COLO668 (cell line): ENCODE measurements around the gene SEC31A.
"Not testable (repeated sequence)": the region's sequence is repeated elsewhere in the genome, so short reads cannot be mapped to it uniquely, and the experiment has no call there.

Experiments used
- DNase-seq: peaks from one replicate; lab custom pipeline; 2025; ENCODE audit not compliant: unreplicated experiment; lab: John Stamatoyannopoulos, UW

Gene SEC31A, protein sequence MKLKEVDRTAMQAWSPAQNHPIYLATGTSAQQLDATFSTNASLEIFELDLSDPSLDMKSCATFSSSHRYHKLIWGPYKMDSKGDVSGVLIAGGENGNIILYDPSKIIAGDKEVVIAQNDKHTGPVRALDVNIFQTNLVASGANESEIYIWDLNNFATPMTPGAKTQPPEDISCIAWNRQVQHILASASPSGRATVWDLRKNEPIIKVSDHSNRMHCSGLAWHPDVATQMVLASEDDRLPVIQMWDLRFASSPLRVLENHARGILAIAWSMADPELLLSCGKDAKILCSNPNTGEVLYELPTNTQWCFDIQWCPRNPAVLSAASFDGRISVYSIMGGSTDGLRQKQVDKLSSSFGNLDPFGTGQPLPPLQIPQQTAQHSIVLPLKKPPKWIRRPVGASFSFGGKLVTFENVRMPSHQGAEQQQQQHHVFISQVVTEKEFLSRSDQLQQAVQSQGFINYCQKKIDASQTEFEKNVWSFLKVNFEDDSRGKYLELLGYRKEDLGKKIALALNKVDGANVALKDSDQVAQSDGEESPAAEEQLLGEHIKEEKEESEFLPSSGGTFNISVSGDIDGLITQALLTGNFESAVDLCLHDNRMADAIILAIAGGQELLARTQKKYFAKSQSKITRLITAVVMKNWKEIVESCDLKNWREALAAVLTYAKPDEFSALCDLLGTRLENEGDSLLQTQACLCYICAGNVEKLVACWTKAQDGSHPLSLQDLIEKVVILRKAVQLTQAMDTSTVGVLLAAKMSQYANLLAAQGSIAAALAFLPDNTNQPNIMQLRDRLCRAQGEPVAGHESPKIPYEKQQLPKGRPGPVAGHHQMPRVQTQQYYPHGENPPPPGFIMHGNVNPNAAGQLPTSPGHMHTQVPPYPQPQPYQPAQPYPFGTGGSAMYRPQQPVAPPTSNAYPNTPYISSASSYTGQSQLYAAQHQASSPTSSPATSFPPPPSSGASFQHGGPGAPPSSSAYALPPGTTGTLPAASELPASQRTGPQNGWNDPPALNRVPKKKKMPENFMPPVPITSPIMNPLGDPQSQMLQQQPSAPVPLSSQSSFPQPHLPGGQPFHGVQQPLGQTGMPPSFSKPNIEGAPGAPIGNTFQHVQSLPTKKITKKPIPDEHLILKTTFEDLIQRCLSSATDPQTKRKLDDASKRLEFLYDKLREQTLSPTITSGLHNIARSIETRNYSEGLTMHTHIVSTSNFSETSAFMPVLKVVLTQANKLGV

DNA sequence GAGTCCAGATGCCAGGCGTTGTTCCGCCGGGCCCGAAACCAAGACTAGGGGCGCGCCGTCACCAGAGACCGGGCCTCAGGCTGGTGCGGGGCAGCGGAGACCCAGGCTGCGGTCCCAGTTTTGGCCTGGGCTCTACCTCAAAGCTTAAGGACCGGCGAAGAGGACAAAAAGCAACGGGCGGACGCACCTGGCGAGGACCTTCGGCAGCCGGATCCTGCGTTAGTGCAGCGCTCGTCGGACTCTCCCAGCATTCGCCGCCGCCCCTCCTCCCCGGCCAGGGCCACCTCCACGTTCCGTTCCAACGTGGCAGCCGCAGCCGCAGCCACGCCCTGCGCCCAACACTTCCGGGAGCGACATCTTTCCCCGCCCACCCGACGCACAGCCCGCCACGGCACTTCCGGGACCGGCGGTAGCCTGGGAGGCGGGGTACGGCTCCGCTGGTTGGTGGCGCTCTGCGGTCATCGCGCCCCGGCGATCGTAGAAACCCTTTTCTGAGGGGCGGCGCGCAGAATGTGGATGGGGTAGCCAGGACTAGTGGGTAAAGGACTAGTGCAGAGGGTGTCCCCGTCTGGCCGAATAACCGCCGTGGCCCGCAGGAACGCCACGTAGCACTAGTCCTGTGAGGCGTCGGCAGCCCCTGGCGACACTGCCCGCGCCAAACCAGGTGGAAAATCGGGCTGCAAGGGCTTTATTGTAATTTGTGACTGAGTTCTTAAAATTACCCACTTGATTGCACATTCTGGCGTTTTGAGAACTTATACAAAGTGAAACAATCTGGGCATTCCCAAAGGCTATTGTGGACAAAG, at the start of gene SEC31A:
TSS of gene SEC31A (minus strand) at position 253 of the 806 bp plus-strand sequence. CDS start 9,217 bp downstream, outside the sequence.
- peak; percentile 97 for DNase-seq

DNA sequence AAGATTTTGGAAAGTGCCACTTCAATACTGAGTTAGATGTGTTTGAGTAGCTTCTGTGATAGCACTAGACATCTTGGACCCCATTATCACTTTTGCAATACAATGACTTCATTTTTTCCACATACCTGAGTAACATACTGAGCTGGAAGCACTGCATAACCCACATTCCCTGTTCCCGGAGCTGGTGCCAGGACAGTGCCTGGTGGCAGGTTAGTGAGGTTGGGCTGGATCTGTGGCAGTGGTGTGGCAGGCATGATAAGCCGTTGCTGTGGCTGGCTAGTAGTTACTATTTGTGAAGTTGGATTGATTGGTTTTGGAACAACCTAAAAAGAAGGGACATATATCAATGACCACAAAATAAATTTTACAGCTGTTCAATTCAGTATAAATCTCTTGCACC, 48.5 kb upstream of the SEC31A start:
- no peak for DNase-seq

DNA sequence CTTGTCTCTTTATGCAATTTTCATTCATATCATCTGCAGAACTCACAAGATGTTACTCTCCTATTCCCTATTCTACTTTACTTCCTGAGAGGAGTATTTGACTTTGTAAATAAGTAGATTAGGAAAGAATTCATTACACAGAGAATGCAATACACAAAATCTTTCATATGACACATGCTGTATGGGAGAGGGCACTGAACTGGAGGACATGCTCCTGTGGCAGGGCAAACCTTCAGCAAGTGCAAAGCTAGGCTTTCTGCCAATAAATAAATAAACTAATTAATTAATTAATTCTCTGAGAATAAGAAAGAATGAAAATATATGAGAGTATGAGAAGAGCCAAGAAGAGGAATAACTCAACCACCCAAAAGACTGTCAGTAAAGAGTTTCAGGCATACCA, 43.5 kb upstream of the SEC31A start:
- no peak for DNase-seq

DNA sequence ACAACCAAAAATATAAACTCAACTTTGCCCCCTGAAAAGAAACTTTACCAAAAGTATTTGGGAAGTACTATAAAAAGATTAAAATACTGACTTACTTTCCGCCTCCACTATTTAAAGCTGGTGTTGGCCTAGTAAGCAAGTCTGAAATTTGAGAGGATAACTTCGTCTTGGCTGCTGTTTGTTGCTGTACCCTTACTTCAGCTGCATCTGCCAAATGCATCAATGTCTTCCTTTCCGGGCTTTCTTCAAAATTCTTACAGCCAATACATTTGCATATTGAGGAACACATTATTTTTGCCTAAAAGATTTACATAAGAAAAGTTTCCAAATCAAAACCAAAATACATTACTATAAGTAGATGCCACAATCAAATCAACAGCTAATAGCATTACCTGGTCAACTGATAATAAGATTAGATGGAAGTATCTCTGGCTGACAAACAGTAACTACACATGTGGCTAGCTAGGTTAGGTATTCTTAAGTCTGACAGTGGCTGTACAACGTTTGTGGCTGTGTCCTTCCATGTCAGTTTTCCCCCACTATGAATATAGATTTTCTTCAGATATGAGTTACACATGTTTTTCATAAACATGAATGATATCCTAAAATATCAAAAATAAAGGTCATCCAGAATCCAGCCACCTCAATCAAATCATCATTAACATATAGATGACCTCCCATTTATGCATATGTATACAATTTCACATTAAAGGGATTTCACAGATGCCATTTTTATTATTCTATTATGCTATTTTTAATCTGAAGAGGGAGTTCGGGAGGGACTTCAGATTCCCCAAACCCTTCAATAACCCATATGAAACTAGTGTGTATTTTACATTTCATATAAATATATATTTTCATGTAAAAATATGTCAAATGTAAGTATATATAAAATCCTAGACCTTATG, 40.1 kb upstream of the SEC31A start:
- no peak for DNase-seq

DNA sequence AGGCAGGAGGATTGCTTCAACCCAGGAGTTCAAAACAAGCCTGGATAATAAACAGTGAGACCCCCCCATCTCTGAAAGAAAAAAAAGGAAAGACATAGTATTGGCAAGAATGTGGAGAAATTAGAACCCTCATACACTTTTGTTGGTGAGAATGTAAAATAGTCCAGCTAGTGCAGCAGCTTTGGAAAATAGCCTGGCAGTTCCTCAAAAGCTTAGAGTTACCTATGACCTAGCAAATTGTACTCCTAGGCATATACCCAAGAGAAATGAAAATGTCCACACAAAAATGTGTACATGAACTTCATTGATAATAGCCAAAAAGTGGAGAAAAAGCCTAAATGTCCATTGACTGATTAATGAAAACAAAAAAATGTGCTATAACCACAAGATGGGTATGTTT, 30.8 kb upstream of the SEC31A start:
- DNase-seq: no peak

- DNase-seq: no peak
These were observed 28.4 kb upstream of the SEC31A start for GRCh38 chr4:82919386-82919785.

- no peak for DNase-seq
These were observed 27.1 kb upstream of the SEC31A start for GRCh38 chr4:82918091-82918490.

GRCh38 chr4:82913968-82914367, 23.0 kb upstream of the SEC31A start:
- not testable (repeated sequence) for DNase-seq

- DNase-seq: no peak
These were observed 22.4 kb upstream of the SEC31A start for GRCh38 chr4:82913305-82913704.

DNA sequence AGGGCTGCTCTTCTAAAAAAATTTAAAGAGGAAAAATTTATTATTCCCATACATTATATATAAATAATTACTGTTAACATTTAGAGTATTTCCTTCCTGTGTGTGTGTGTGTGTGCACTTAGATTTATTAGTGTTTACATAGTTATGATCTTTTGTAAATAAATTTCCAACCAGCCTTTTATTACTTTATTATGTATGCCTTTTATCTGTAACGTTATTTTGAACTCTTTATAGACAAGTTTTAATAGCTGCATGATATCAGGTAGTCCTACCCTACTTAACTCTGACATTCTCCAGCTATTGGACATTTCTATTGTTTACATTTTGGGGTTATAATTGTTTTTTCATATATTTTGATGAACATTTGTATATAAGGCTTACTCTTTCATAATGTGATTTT, 18.4 kb upstream of the SEC31A start:
- DNase-seq: no peak

DNA sequence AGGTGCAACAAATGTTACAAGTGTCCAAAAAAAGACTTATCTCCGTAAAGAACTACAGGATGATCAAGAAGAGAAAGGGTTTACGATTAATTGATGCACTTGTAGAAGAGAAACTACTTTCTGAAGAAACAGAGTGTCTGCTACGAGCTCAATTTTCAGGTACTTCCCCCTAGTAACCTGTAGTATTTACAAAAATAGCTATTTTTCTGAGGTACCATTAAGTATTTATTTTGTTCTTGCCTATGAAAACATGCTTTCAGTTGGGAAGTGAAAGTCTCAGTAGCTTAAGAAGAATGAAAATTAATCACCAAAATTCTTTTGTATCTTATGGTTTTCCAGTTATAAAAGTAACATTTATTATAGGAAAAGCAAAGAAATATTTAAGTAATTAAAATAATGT, 15.5 kb upstream of the SEC31A start:
- DNase-seq: no peak

DNA sequence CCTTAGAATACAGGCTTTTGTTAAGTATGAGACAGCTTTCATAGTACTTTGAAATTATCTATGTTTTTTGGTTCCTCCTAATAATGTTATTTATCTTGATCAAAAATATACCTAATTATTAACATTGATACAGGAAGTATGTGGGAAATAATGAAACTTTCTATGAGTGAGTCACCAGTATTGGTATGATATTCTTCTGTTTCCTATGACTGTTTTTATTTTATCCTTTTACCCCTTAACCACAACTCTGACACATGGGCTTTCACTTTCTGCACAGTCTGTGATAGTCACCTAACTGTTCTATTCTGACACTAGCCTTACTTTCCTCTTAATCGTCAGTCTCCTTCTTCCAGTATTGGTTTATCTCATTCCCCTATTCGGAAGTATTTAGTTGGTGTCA, 14.3 kb upstream of the SEC31A start:
- no peak for DNase-seq

DNA sequence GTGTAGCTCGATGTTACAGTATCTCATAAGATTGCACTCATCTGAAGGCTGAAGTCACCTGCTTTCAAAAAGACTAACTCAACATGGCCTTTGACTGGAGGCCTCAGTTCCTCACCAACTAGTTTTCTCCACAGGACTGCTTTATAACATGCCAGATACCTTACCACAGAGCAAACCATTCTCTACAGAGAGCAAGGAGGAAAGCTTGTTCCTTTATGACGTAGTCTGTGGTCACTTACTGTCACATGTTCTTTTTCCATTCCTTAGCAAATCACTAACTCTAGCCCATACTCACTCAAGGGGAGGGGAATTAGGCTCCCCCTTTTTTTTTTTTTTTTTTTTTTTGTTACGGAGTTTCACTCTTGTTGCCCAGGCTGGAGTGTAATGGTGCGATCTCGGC, 12.8 kb upstream of the SEC31A start:
- no peak for DNase-seq

DNA sequence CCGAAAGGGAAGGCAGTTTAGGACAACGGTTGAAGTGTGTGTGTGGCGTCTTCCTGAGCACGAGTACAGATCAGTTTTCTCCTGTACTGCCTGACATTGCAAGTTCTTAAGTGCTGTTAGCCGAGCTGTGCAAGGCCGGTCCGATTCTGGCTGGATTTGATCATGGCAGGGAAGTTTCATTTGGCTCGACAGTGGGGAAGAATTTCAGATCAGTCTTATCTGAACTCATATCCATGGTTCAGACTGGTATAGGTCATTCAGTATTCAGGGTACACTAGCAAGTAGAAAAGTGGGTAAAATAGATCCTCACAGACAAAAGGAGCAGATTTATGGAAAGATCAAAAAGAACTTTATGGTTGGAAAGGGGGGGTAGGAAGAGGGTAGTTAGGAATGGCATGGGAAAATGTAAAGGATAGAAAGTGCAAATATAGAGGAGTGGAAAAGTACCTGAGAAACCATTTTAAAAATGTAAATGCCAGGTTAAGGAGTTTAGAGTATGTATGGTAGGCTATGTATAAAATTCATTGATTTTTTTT, 10.3 kb upstream of the SEC31A start:
- DNase-seq: no peak

- peak; percentile 98 for DNase-seq
These were observed 9.6 kb upstream of the SEC31A start, which contains the start of gene THAP9 for GRCh38 chr4:82900411-82901182. THAP9 (plus strand) TSS chr4:82900735; CDS start chr4:82900803, 68 bp downstream.

- DNase-seq: no peak
These were observed 9.1 kb upstream of the SEC31A start for GRCh38 chr4:82900066-82900410.

GRCh38 chr4:82899374-82900065, 8.6 kb upstream of the SEC31A start:
- no peak for DNase-seq
